HG03045 (cell line): ENCODE results near the gene RNASE3.
"Not testable (repeated sequence)": the region's sequence is repeated elsewhere in the genome, so short reads cannot be mapped to it uniquely, and the experiment has no call there.

ENCODE experiments used
- ATAC-seq: cut with Tn5 transposase; IDR thresholded peaks from one replicate; pipeline ENCODE4 v1.9.1; 2021; ENCODE audit warnings: mild to moderate bottlenecking, moderate library complexity; ENCODE audit not compliant: unreplicated experiment

RNASE3 gene

GRCh38 chr14:20910822-20911221, 19.6 kb downstream of the RNASE3 start:
- ATAC-seq = not testable (repeated sequence)

- not testable (repeated sequence) for ATAC-seq
These were observed 28.0 kb downstream of the RNASE3 start for GRCh38 chr14:20919038-20919756.

- not testable (repeated sequence) for ATAC-seq
These were observed 32.6 kb downstream of the RNASE3 start for GRCh38 chr14:20923766-20924297.

- no peak for ATAC-seq
These were observed 43.1 kb downstream of the RNASE3 start for GRCh38 chr14:20934148-20934762.

GRCh38 chr14:20935303-20935984, 44.3 kb downstream of the RNASE3 start:
- no peak for ATAC-seq
